ENCODE results near the gene IGSF5.
"Not testable (repeated sequence)": the region's sequence is repeated elsewhere in the genome, so short reads cannot be mapped to it uniquely, and the experiment has no call there.

Gene IGSF5

GRCh38 chr21:39739531-39739930 is 5.5 kb upstream of the IGSF5 start:
- not testable (repeated sequence) for DNase-seq

- DNase-seq, result not testable (repeated sequence)
Measured at GRCh38 chr21:39742561-39742960, 2.4 kb upstream of the IGSF5 start.

DNA sequence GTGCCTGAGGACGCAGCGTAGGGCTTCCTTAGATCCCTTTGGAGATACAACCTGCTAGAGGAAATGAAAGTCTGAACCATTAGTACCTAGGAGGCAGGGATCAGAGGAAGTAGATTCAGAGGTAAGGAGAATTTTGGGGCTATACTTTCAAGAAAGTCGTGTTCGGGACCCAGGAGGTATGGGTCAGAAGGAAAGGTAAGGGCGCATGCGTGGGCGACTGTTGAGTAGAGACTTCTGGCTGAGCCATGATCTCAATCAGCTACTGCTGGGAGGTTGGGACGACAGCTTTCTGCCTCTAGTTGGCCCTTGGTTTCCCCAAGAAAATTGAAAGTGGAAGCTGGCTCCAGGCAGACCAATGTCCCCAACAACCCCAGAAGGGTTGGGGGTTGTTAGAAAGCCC is 349 bp downstream of the IGSF5 start:
- DNase-seq, result not testable (repeated sequence)

DNA sequence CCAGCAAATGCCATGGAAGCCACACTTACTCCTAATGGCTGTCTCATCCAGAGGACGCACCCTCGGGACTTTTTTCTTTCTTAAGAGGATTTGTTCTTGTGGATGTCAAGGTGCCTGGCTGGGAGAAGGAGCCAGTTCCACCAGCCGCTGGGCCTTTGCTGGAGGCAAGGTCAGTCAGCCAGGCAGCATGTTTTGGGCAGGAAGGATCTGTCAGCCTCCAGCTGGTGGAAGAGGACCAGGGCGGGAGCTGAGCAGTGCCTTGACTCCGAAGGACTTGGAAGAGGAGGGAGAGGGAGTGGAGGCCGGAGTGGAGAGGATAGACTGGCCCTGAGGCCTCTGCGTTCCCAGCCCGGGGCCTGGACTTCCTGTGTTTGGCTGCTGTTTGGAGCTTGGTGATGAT is 5.7 kb downstream of the IGSF5 start:
- DNase-seq, result no peak

DNA sequence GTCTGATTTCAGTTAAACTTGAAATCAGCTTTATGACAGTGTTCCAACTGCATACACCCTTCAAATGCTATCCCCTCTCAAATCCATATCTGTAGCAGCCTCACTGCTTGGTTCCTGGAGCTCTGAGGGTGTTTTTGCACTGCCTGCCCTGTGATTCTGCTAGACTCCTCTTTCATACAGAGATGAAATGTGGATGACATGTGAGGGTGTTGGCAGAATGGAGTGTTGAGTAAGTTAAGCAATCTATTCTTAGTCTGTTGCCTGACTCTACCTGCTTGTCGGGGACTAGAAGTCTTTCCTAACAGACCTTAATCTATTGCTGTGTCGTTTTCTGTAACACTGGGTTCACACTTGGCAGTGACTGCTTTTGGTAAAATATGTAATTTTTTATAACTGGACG is 9.8 kb downstream of the IGSF5 start:
- no peak for DNase-seq

DNA sequence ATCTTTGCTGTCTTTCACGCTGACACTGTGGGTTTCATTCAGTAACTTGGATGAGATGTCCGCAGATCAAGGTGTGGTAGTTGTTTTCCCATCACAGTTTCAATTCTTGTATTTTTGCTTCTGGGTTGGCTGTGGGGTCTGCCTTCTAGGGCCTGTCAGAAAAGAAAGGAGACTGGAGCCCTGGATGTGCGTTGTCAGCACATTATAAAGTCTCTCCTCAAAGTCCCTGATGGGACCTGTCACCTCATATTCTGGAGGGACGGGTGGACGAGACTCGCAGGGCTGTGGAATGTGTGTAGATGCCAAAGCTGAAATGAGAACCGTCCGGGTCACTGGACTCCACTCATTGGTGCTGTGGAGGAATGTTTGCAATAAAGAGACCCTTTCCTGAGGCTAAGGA is 11.3 kb downstream of the IGSF5 start:
- no peak for DNase-seq

DNA sequence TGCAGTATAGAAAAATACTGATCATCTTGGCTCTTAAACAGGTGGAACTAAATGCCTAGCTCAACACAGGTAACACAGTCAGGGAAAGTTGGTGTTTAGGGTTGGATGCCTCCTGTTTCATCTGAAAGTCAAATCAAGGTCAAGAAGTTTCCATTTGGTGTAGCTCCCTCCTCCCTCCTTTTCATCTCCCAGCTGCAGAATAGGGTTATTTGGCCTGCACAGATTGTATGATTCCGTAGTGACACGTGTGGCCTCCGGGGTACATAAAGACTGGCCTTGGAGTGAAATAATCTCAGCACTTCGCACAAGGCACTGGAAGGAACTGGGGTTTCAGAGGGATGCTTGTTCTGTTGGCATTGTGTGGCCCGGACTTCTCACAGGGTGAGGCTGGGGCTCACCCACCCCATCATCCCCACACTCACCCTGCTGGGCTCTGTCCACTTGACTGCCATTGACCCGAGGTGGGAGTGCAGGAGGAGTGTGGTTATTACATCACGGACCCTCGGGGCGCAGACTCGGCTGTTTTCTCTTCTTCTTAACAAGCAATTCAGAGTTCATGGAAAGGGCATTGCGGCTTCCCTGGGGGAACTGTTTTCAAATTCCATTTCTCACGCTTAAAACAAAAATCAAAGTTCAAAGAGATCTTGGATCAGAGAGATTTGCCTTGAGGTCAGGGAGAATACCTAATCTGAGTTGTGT is 18.4 kb downstream of the IGSF5 start:
- no peak for DNase-seq

DNA sequence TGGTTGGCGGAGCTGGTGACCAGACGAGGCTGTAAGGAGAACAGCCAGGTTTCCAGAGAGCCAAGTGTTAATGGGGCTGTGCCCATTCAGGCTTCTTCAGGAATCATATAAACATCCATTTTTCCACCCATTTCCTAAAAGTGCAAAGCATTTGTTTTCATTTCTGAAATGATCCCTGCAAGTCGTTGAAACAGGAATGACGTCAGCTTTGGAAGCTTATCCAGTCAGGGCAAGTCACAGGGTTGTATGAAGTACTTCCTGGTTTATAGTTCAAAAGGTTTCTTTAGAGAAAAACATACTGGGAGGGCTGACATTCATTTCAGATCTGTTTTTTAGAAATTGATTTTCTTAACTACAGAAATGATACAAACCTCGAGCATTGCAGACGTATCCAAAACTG is 29.2 kb downstream of the IGSF5 start:
- DNase-seq, result peak; percentile 35

DNA sequence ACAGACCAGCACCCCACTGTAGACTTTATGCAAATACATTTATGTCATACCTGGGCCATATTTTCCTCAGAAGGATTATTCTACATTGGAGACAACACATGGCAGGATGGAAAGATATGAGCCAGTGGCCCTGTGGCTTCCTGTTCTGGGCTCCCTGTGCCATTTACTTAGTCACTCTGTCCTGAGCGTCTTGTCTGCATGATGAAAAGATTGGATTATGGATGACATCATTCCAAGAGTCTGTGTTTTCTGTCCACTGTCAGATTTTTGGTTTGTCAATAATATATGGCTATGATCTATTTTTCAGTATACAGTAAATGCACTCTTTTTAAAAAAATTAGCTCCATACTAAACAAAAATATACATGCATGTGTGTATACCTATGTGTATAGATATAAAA is 30.8 kb downstream of the IGSF5 start:
- no peak for DNase-seq

DNA sequence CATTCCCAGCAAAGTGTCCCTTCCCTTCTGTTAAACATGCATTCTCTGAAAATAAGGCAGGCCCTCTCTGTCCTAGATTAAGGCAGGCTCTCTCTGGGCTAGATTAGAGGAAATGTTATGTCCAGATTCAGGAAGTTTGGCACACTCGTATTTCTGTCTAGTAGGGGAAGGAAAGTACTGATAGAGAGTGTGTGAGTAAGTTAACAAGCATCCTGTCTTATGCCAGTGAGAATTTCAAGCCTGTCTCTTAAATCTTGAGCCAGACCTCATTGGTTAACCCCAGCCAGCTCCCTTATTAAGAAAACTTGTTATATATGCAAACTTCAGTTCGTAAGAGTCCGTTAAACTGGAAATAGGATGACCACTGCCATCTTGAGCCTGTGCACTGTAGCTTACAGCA is 31.6 kb downstream of the IGSF5 start:
- DNase-seq, result no peak

DNA sequence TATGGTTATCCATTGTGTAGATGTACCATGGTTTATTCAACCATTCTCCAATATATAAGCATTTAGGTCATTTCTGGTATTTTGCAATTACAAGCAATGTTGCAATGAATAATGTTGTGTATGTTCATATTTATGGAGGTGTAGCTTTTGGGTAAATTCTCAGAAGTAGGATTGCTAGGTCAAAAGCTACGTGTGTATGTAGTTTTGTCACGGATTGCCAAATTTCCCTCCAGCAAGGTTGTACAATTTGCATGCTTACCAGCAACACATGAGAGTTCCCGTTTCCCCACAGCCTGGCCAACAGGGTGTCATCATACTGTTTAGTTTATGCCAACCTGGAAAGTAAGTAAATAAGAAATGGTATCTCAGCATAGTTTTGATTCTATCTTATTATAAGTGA is 36.3 kb downstream of the IGSF5 start:
- no peak for DNase-seq

GRCh38 chr21:39788383-39788782 is 43.4 kb downstream of the IGSF5 start:
- DNase-seq, result no peak

GRCh38 chr21:39796466-39796865 is 51.5 kb downstream of the IGSF5 start:
- DNase-seq, result no peak

GRCh38 chr21:39799178-39799577 is 54.2 kb downstream of the IGSF5 start:
- no peak for DNase-seq

GRCh38 chr21:39800311-39800710 is 55.3 kb downstream of the IGSF5 start:
- DNase-seq, result no peak

- DNase-seq, result no peak
Measured at GRCh38 chr21:39802217-39802616, 57.2 kb downstream of the IGSF5 start.

DNA sequence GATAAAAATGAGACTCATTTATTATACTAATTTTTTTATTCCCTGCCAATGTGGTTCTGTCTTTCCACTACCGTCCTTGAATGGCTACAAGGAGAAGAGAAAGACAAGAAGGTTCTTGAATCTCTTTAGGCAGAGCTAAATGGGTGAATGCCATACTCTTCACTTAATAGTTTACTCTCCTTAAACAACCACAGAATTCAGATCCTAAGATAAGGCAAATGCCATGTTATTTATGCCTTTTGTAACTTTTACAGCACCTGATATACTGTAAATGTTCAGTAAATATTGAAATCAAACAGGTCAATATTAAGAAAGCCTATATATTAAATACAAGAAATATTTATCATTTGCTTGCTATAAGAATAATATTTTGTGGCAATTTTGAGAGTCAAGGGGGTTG is 58.4 kb downstream of the IGSF5 start:
- no peak for DNase-seq

DNA sequence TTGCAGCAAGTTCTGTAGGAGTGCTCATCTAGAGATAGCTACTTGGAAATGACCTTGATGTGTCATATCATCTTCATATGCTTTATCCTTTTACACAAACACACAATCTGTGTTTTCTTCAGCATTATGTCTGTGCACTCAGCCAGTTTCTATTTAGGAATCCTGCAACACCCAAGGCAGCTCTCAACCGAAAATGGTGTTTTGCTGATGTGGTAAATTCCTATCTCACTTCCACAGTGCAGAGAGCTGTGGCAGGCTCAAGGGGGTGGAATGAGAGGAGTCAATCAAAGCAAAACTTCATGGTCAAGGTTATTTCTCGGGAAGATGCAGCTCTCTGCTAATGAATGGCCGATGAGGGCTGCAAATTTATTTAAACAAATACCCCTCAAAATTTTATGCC is 59.3 kb downstream of the IGSF5 start:
- DNase-seq, result no peak

DNA sequence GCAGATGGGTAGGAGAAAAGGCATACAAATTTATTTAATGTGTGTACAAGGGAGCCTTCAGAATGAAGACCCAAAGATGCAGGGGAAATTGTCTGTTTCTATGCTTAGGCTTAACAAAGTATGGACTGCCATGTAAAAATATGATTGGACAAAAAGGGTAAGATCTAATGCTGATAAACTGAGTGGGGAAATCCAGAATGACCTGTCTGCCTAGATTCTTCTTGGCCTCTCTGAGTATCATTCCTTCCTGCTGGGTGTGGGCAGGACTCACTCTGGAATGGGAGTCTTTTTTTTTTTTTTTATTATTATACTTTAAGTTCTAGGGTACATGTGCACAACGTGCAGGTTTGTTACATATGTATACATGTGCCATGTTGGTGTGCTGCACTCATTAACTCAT is 61.0 kb downstream of the IGSF5 start:
- DNase-seq, result no peak

- no peak for DNase-seq
Measured at GRCh38 chr21:39807738-39808137, 62.8 kb downstream of the IGSF5 start.

GRCh38 chr21:39809936-39810335 is 65.0 kb downstream of the IGSF5 start:
- DNase-seq, result no peak

- DNase-seq, result no peak
Measured at GRCh38 chr21:39812983-39813382, 68.0 kb downstream of the IGSF5 start.

DNA sequence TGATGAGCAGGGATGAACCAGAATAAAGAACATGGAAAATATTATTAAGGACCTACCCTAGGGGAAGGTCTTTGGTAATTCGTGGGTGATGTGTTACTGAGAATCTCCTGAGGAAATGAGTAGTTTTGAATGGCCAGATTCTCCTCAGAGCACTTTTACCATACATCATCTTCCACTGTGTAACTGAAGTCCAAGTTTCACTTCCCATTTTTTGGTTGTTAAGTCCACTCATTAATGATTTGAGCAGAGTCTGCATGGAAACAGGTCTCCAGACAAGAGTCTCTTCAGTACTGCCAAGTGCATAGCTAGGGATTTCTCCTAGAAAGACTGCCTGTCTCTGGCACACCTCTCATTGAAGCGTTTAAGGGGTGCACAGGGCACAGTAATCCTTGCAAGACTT is 73.6 kb downstream of the IGSF5 start:
- no peak for DNase-seq

DNA sequence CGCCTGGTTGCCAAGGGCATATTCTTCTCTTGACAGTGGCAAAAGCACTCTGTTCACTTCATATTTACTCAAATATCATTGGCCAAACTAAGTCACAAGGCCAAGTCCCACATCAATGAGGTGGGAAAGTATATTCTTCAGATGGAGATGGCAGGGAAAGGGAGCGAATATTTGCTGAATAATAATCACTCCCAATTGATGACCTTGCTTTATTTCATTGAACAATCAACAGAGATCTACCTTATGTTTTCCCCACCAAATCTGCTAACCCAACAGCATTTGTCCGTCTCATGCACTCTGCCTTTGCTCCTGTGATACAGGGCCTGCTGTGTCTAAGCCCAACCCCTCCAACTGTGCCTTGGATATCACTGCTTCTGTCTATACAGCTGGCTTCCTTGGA is 77.1 kb downstream of the IGSF5 start:
- no peak for DNase-seq

GRCh38 chr21:39825250-39825649 is 80.3 kb downstream of the IGSF5 start:
- DNase-seq, result no peak

- no peak for DNase-seq
Measured at GRCh38 chr21:39834543-39834942, 89.6 kb downstream of the IGSF5 start.
